SK-N-MC (cell line): ENCODE results near the gene CCDC198.

Source experiments
- EZH2 ChIP-seq: fragments of 200-600 bp; sonication (generic); IDR thresholded peaks from one replicate; pipeline ENCODE4 v1.6.1; 2017; ENCODE audit warnings: antibody characterized with exemption
- FOXP2 ChIP-seq: optimal IDR thresholded peaks from 2 replicates; pipeline ENCODE3; 2011; ENCODE audit warnings: mild to moderate bottlenecking, moderate library complexity; ENCODE audit not compliant: insufficient read depth; ENCODE audit errors: extremely low read length, control extremely low read depth
- POLR2AphosphoS5 ChIP-seq: IDR thresholded peaks from 2 replicates; pipeline ENCODE4 v1.6.1; 2012; ENCODE audit warnings: mild to moderate bottlenecking, low read depth, low read length, borderline replicate concordance

DNA sequence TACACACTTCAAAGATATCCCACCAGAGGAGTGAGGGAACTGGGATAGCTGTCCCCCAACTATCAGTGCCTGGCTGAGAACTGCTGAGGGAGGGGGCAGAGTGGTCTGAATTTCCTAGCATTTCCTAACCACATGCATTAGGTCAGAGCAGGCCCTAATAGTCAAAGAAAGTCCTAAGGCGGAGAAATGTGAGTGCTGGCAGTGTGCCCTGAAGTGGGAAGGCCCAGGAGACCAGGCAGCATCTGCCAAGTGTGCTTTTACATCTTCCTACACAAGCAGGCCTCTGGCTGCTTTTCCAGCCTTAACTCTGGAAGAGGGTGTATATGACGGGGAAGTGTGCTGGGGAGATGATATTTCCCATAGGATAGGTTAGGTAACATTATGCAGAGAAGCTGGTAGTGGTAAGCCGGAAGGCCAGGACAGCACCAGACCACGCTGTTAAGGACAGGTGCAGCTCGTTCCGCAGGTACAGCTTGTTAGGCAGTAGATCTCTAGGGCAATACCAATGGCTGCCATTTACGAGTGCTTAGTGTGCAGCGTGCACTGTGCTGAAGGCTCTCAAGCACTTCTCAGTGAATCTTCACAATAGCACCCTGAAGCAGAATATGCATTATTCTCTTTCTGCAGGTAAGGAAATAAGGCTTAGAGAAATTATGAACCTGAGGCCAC is 9.1 kb upstream of the CCDC198 start:
- TF ChIP-seq EZH2: no peak
- no peak for TF ChIP-seq POLR2AphosphoS5
- TF ChIP-seq FOXP2: no peak
